T47D (cell line): Measurements from ENCODE around the gene AFF1.
"Not testable (repeated sequence)": the region's sequence is repeated elsewhere in the genome, so short reads cannot be mapped to it uniquely, and the experiment has no call there.

Experiments
- DNase-seq, 2 experiments: peaks; one replicate each; pipeline versions ENCODE4 v3.0.0 to v3.0.0-alpha.2; 2011 to 2012; ENCODE audit warnings: low read depth in 1 of 2, low spot score in 1 of 2
- JUND ChIP-seq: IDR thresholded peaks from 2 replicates; pipeline ENCODE4 v1.6.1; 2012; ENCODE audit warnings: low read depth
- in situ Hi-C: cut with HindIII; loops from 2 replicates; pipeline ENCODE4 v1.10.0; 2016; ENCODE audit warnings: low sequenced_read_pairs, low pct_unique_long_range_greater_than_20kb

The AFF1 gene

GRCh38 chr4:87007528-87008446 lies 73.0 kb downstream of the AFF1 start:
- in situ Hi-C loops = no loop called here
- DNase-seq = peak in 1 of 2 experiments; percentile 32
- no peak for TF ChIP-seq JUND

GRCh38 chr4:87009095-87009648 lies 74.4 kb downstream of the AFF1 start:
- no peak for TF ChIP-seq JUND
- no peak for DNase-seq
- in situ Hi-C loops = no loop called here

- in situ Hi-C loops = no loop called here
- TF ChIP-seq JUND = no peak
- no peak for DNase-seq
Observed at GRCh38 chr4:87010192-87010591, 75.4 kb downstream of the AFF1 start.

- DNase-seq = no peak
- in situ Hi-C loops = no loop called here
- TF ChIP-seq JUND = no peak
Observed at GRCh38 chr4:87011340-87012034, 76.7 kb downstream of the AFF1 start.

GRCh38 chr4:87012265-87012953 lies 77.6 kb downstream of the AFF1 start:
- in situ Hi-C loops = no loop called here
- TF ChIP-seq JUND = no peak
- DNase-seq = no peak

GRCh38 chr4:87012954-87013308 lies 78.1 kb downstream of the AFF1 start:
- DNase-seq, in situ Hi-C loops: not testable (repeated sequence)

GRCh38 chr4:87014284-87014782 lies 79.5 kb downstream of the AFF1 start:
- no peak for TF ChIP-seq JUND
- no peak for DNase-seq
- in situ Hi-C loops = no loop called here

- no peak for DNase-seq
- in situ Hi-C loops = no loop called here
- TF ChIP-seq JUND = no peak
Observed at GRCh38 chr4:87015416-87015815, 80.6 kb downstream of the AFF1 start.

- DNase-seq = no peak
- in situ Hi-C loops = no loop called here
- TF ChIP-seq JUND = no peak
Observed at GRCh38 chr4:87017580-87018342, 83.0 kb downstream of the AFF1 start.

- TF ChIP-seq JUND = no peak
- in situ Hi-C loops = no loop called here
- no peak for DNase-seq
Observed at GRCh38 chr4:87018753-87019152, 83.9 kb downstream of the AFF1 start.

- no peak for TF ChIP-seq JUND
- in situ Hi-C loops = no loop called here
- no peak for DNase-seq
Observed at GRCh38 chr4:87019246-87019791, 84.5 kb downstream of the AFF1 start.
